Measurements from ENCODE around the gene UBE2V1.
"Not testable (repeated sequence)": the region's sequence is repeated elsewhere in the genome, so short reads cannot be mapped to it uniquely, and the experiment has no call there.

Gene UBE2V1

GRCh38 chr20:50138479-50139393 is 25.8 kb upstream of the UBE2V1 start:
- TF ChIP-seq EZH2phosphoT487 (IDR thresholded peaks at IDR 0.05; ENCODE audit: low read depth), result no peak
- TF ChIP-seq CTCF (IDR thresholded peaks at IDR 0.05; ENCODE audit: low read depth, low read length), result peak; percentile 18; the same call in 1 of the 2 replicates
- Histone ChIP-seq H3K27me3 (ENCODE audit: low read depth, low read length) (no peaks in the 10 kb centered on the region), H4K20me1 (ENCODE audit: insufficient read depth, low read length) (peaks cover 14% of the 10 kb centered on the region), H3K4me1 (ENCODE audit: low read length) (no peaks in the 10 kb centered on the region; the same call in 1 of the 2 replicates), H3K4me3 (ENCODE audit: low read length) (no peak overlapping the region), H3K9me3 (ENCODE audit: insufficient read depth, low read length) (no peaks in the 10 kb centered on the region), H3K4me2 (ENCODE audit: low read length) (no peak overlapping the region), H2AFZ (ENCODE audit: low read depth, low read length) (no peak overlapping the region), H3K79me2 (ENCODE audit: low read length) (peaks cover 3% of the 10 kb centered on the region; the same call in 1 of the 2 replicates), H3K36me3 (replicated peaks; ENCODE audit: low read depth, low read length) (peaks cover 37% of the 10 kb centered on the region), H3K27ac (ENCODE audit: low read length) (no peak overlapping the region), H3K9ac (ENCODE audit: low read length) (no peak overlapping the region)

GRCh38 chr20:50138120-50138478 is 25.1 kb upstream of the UBE2V1 start:
- H3K4me1 ChIP-seq (ENCODE audit: low read length), result peaks cover 4% of the 10 kb centered on the region; the same call in 1 of the 2 replicates
- no peak overlapping the region for H3K4me2 ChIP-seq (ENCODE audit: low read length)
- H3K9me3 ChIP-seq (ENCODE audit: insufficient read depth, low read length), result no peaks in the 10 kb centered on the region
- no peak overlapping the region for H3K4me3 ChIP-seq (ENCODE audit: low read length)
- H3K9ac ChIP-seq (ENCODE audit: low read length), result no peak overlapping the region
- no peak overlapping the region for H2AFZ ChIP-seq (ENCODE audit: low read depth, low read length)
- TF ChIP-seq EZH2phosphoT487 (IDR thresholded peaks at IDR 0.05; ENCODE audit: low read depth) (no peak), CTCF (IDR thresholded peaks at IDR 0.05; ENCODE audit: low read depth, low read length) (no peak)
- H4K20me1 ChIP-seq (ENCODE audit: insufficient read depth, low read length), result peaks cover 20% of the 10 kb centered on the region
- H3K27me3 ChIP-seq (ENCODE audit: low read depth, low read length), result no peaks in the 10 kb centered on the region
- no peak overlapping the region for H3K27ac ChIP-seq (ENCODE audit: low read length)
- H3K36me3 ChIP-seq (replicated peaks; ENCODE audit: low read depth, low read length), result peaks cover 35% of the 10 kb centered on the region
- H3K79me2 ChIP-seq (ENCODE audit: low read length), result peaks cover 3% of the 10 kb centered on the region; the same call in 1 of the 2 replicates

GRCh38 chr20:50137702-50138101 is 24.8 kb upstream of the UBE2V1 start:
- not testable (repeated sequence) for H3K4me2 ChIP-seq (ENCODE audit: low read length); H2AFZ ChIP-seq (ENCODE audit: low read depth, low read length); H3K9ac ChIP-seq (ENCODE audit: low read length); H3K79me2 ChIP-seq (ENCODE audit: low read length); H3K4me1 ChIP-seq (ENCODE audit: low read length); H3K4me3 ChIP-seq (ENCODE audit: low read length); H3K27me3 ChIP-seq (ENCODE audit: low read depth, low read length); H3K9me3 ChIP-seq (ENCODE audit: insufficient read depth, low read length); H3K27ac ChIP-seq (ENCODE audit: low read length)
- Histone ChIP-seq H3K36me3 (replicated peaks; ENCODE audit: low read depth, low read length) (peaks cover 35% of the 10 kb centered on the region), H4K20me1 (ENCODE audit: insufficient read depth, low read length) (peaks cover 24% of the 10 kb centered on the region)

GRCh38 chr20:50136822-50137599 is 24.1 kb upstream of the UBE2V1 start:
- Histone ChIP-seq H3K27ac (ENCODE audit: low read length) (no peak overlapping the region), H3K79me2 (ENCODE audit: low read length) (peaks cover 3% of the 10 kb centered on the region; the same call in 1 of the 2 replicates), H3K4me3 (ENCODE audit: low read length) (no peak overlapping the region), H3K36me3 (replicated peaks; ENCODE audit: low read depth, low read length) (peaks cover 35% of the 10 kb centered on the region), H3K4me2 (ENCODE audit: low read length) (no peak overlapping the region), H3K9ac (ENCODE audit: low read length) (no peak overlapping the region), H2AFZ (ENCODE audit: low read depth, low read length) (no peak overlapping the region), H3K27me3 (ENCODE audit: low read depth, low read length) (no peaks in the 10 kb centered on the region), H3K4me1 (ENCODE audit: low read length) (peaks cover 4% of the 10 kb centered on the region; the same call in 1 of the 2 replicates), H3K9me3 (ENCODE audit: insufficient read depth, low read length) (no peaks in the 10 kb centered on the region), H4K20me1 (ENCODE audit: insufficient read depth, low read length) (peaks cover 26% of the 10 kb centered on the region)
- TF ChIP-seq CTCF (IDR thresholded peaks at IDR 0.05; ENCODE audit: low read depth, low read length) (no peak), EZH2phosphoT487 (IDR thresholded peaks at IDR 0.05; ENCODE audit: low read depth) (no peak)

GRCh38 chr20:50135157-50135556 is 22.2 kb upstream of the UBE2V1 start:
- not testable (repeated sequence) for H3K4me1 ChIP-seq (ENCODE audit: low read length); H3K27me3 ChIP-seq (ENCODE audit: low read depth, low read length); H3K79me2 ChIP-seq (ENCODE audit: low read length); H3K4me2 ChIP-seq (ENCODE audit: low read length); H3K4me3 ChIP-seq (ENCODE audit: low read length); H2AFZ ChIP-seq (ENCODE audit: low read depth, low read length); H3K9ac ChIP-seq (ENCODE audit: low read length); H3K9me3 ChIP-seq (ENCODE audit: insufficient read depth, low read length); H3K27ac ChIP-seq (ENCODE audit: low read length)
- Histone ChIP-seq H3K36me3 (replicated peaks; ENCODE audit: low read depth, low read length) (peaks cover 23% of the 10 kb centered on the region), H4K20me1 (ENCODE audit: insufficient read depth, low read length) (peaks cover 13% of the 10 kb centered on the region)
